B cell (primary cell): Measurements from ENCODE around the gene CHAF1A. TPM values are rescaled to one million over a fixed set of nuclear protein-coding genes. Genes with fewer than 3 reads are reported as not detected.

Source experiments
- ATAC-seq: fragments of 200-7000 bp; cut with Tn5 transposase; one replicate; pipeline ENCODE4 v1.10.0; 2021; ENCODE audit warnings: low read depth, mild to moderate bottlenecking, moderate number of reproducible peaks, moderate library complexity
- CTCF ChIA-PET: fragments of 350-600 bp; sonication (Branson Sonifier 250); formaldehyde crosslinking; loops from one replicate; lab custom pipeline; 2021; ENCODE audit warnings: antibody characterized with exemption, inconsistent platforms; lab: Charles Lee
- POLR2A ChIA-PET: fragments of 350-600 bp; sonication (Branson Sonifier 250); formaldehyde crosslinking; loops from one replicate; lab custom pipeline; 2021; ENCODE audit warnings: antibody characterized with exemption; lab: Charles Lee
- DNase-seq: peaks from one replicate; pipeline ENCODE4 v3.0.0; 2013
- H2AFZ ChIP-seq: 2 replicates; pipeline ENCODE4 v1.6.1; 2012; ENCODE audit warnings: mild to moderate bottlenecking, low read depth, low read length; ENCODE audit not compliant: insufficient read depth, poor library complexity, severe bottlenecking
- H3K27ac ChIP-seq, 2 donors: 1 replicate in 1 of 2; 2 replicates in 1 of 2; pipeline ENCODE4 v1.5.1; 2012 to 2013; ENCODE audit warnings: low read length in 2 of 2, mild to moderate bottlenecking in 2 of 2, moderate library complexity in 1 of 2
- H3K27me3 ChIP-seq, 4 experiments: fragments of 200-600 bp in 1 of 4; sonication (generic) in 1 of 4; replicated peaks in 1 of 4; 1 replicate in 2 of 4; 2 replicates in 2 of 4; pipeline versions ENCODE4 v1.6.1 to v1.7.0; 2013 to 2016; ENCODE audit warnings: low read length in 3 of 4, mild to moderate bottlenecking in 2 of 4, mixed read lengths in 1 of 4, moderate library complexity in 1 of 4; ENCODE audit not compliant: insufficient read depth in 4 of 4, control insufficient read depth in 3 of 4; ENCODE audit errors: control extremely low read depth in 1 of 4
- H3K36me3 ChIP-seq, 2 experiments: replicated peaks in 1 of 2; 1 replicate in 1 of 2; 2 replicates in 1 of 2; pipeline versions ENCODE4 v1.6.1 to v1.7.1; 2013; ENCODE audit warnings: low read length in 1 of 2; ENCODE audit not compliant: insufficient read depth in 2 of 2, control insufficient read depth in 1 of 2; ENCODE audit errors: control extremely low read depth in 1 of 2, extremely low read depth in 1 of 2
- H3K4me1 ChIP-seq, 2 donors: fragments of 200-600 bp in 1 of 2; sonication (generic) in 1 of 2; 1 replicate in 1 of 2; 2 replicates in 1 of 2; pipeline versions ENCODE4 v1.5.1 to v1.6.1; 2013 to 2017; ENCODE audit warnings: low read length in 2 of 2; ENCODE audit not compliant: control insufficient read depth in 2 of 2, insufficient read depth in 2 of 2
- H3K4me2 ChIP-seq: replicated peaks from 2 replicates; pipeline ENCODE3; 2012; ENCODE audit warnings: mild to moderate bottlenecking, low read depth, low read length; ENCODE audit not compliant: poor library complexity, severe bottlenecking
- H3K4me3 ChIP-seq, 5 experiments: fragments of 200-600 bp in 1 of 5; sonication (generic) in 1 of 5; 1 replicate in 3 of 5; 2 replicates in 2 of 5; pipeline versions ENCODE4 v1.5.1 to v1.7.0; 2011 to 2016; ENCODE audit warnings: low read length in 4 of 5, mild to moderate bottlenecking in 4 of 5, low read depth in 2 of 5, control low read depth in 1 of 5, moderate library complexity in 1 of 5; ENCODE audit not compliant: insufficient read depth in 1 of 5; ENCODE audit errors: control extremely low read depth in 1 of 5, extremely low read depth in 1 of 5
- H3K79me2 ChIP-seq: fragments of 200-600 bp; sonication (generic); one replicate; pipeline ENCODE4 v1.6.0; 2016; ENCODE audit warnings: low read length; ENCODE audit not compliant: control insufficient read depth, insufficient read depth
- H3K9ac ChIP-seq: fragments of 200-600 bp; sonication (generic); 2 replicates; pipeline ENCODE4 v1.6.1; 2017; ENCODE audit warnings: mild to moderate bottlenecking, low read length, moderate library complexity
- H3K9me3 ChIP-seq, 3 donors: one replicate each; pipeline versions ENCODE4 v1.6.1 to v1.7.1; 2013; ENCODE audit warnings: low read length in 2 of 3; ENCODE audit not compliant: control insufficient read depth in 2 of 3, insufficient read depth in 1 of 3; ENCODE audit errors: control extremely low read depth in 1 of 3
- H4K20me1 ChIP-seq: 2 replicates; pipeline ENCODE4 v1.6.0; 2012; ENCODE audit warnings: mild to moderate bottlenecking, low read length; ENCODE audit not compliant: insufficient read depth, control insufficient read depth, poor library complexity, severe bottlenecking
- H3K27ac Mint-ChIP-seq: one replicate; pipeline ENCODE4 v1.8.0; 2021; ENCODE audit warnings: mixed read lengths
- H3K27me3 Mint-ChIP-seq: one replicate; pipeline ENCODE4 v1.8.0; 2021; ENCODE audit warnings: mixed read lengths
- H3K4me1 Mint-ChIP-seq: one replicate; pipeline ENCODE4 v1.8.0; 2021; ENCODE audit warnings: mixed read lengths
- H3K4me3 Mint-ChIP-seq: one replicate; pipeline ENCODE4 v1.8.0; 2021; ENCODE audit warnings: mixed read lengths
- H3K9me3 Mint-ChIP-seq: one replicate; pipeline ENCODE4 v1.8.0; 2022; ENCODE audit warnings: mixed read lengths; ENCODE audit not compliant: insufficient read depth
- EZH2 ChIP-seq: IDR thresholded peaks from 2 replicates; pipeline ENCODE4 v1.6.1; 2012; ENCODE audit warnings: borderline replicate concordance, low read depth, mild to moderate bottlenecking, moderate library complexity, low read length; ENCODE audit not compliant: insufficient read depth, poor library complexity, severe bottlenecking
- WGBS: methylation state at CpG from one replicate; pipeline ENCODE4 v1.1.5; 2013; ENCODE audit warnings: missing lambda C conversion rate; ENCODE audit not compliant: insufficient coverage; 5-methylcytosine and 5-hydroxymethylcytosine counted together
- intact Hi-C: fragments of 100-400 bp; cut with micrococcal nuclease; formaldehyde crosslinking; loops from one replicate; pipeline ENCODE4 v1.10.0; 2022
- polyA plus RNA-seq: library from polyadenylated mRNA; depleted of rRNA; stranded (reverse); fragments of >200 nt; gene quantifications from 2 replicates; pipeline ENCODE4 v1.2.3, GENCODE V29; 2012
- total RNA-seq, 2 donors: library from RNA; stranded (reverse); fragments of 120-200 nt in 1 of 2; gene quantifications; 1 replicate in 1 of 2; 2 replicates in 1 of 2; pipeline versions ENCODE4 v1.2.3 to v1.2.4, GENCODE V29; 2013 to 2022
- TF ChIP-seq, protein P1 (sequence below): fragments of 200-600 bp; IDR thresholded peaks from one replicate; pipeline ENCODE4 v1.8.0; 2022; ENCODE audit warnings: antibody characterized with exemption, mild to moderate bottlenecking

CHAF1A gene
- total and polyA plus RNA-seq, 2 donors (not counting 1 experiment from before 2014, with no cell fraction given), result 15.1 to 19.7 TPM

DNA sequence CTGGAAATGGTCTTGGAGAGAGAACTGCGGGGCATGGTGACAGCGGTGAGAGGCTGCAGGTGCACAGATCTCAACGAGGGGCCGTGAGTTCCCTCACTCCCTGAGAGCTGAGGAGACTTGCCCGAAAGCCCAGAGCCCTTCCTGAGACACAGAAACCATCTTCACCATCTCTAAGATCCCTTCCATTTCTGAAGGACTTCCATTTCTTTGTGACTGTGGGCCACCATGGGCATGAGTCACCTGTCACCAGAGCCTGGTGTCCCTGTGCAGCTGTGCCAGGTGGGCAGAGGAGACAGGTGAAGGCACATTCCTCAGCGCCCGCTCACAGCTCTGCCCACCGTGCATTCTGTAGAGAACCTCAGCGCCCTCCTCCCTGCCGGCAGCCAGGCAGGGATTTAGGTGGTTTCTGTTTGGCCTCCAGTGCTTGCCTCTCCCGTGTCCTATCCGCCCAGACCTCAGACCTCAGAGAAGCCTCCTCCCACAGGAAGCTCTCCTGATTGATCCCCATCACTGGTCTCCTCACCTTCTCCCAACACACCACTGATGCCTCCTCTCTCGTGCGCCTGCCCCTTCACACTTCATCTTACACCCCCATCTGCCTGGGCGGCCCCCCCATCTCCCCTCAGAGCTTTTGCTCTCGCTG, 26.3 kb upstream of the CHAF1A start:
- DNase-seq, result peak; percentile 23
- Mint-ChIP-seq H3K9me3 (no peaks in the 10 kb centered on the region), H3K27me3 (no peaks in the 10 kb centered on the region), H3K4me3 (peak overlapping the region; percentile 84), H3K27ac (peak overlapping the region; percentile 87), H3K4me1 (peaks cover 88% of the 10 kb centered on the region)
- ChIA-PET POLR2A (interaction anchor here (0.7 to 2.0 kb wide), 5 partner anchors 10 to 75 kb away, joined by 3 to 6 read pairs (median 3); partner anchors contain the start of genes CHAF1A, MPND and SH3GL1), CTCF (interaction anchor here (0.8 to 4.1 kb wide), 8 partner anchors 9 to 389 kb away, joined by 3 to 29 read pairs (median 5); partner anchors contain the start of genes CHAF1A, MPND and SH3GL1)
- 51% methylated on average over 14 of the region's 16 CpGs for WGBS
- H3K79me2 ChIP-seq, result peaks cover 95% of the 10 kb centered on the region
- H3K36me3 ChIP-seq, result peaks cover 0 to 9% of the 10 kb centered on the region in 2 experiments
- peak overlapping the region; percentile 96 for H3K4me2 ChIP-seq
- peak overlapping the region; percentile 25 to 62 for H3K27ac ChIP-seq
- H3K27me3 ChIP-seq, result no peaks in the 10 kb centered on the region
- peaks cover 68% of the 10 kb centered on the region for H4K20me1 ChIP-seq
- peak overlapping the region in 3 of 5 experiments; percentile 38 to 56 (median 39) for H3K4me3 ChIP-seq
- TF ChIP-seq EZH2, result no peak
- TF ChIP-seq, protein P1, sequence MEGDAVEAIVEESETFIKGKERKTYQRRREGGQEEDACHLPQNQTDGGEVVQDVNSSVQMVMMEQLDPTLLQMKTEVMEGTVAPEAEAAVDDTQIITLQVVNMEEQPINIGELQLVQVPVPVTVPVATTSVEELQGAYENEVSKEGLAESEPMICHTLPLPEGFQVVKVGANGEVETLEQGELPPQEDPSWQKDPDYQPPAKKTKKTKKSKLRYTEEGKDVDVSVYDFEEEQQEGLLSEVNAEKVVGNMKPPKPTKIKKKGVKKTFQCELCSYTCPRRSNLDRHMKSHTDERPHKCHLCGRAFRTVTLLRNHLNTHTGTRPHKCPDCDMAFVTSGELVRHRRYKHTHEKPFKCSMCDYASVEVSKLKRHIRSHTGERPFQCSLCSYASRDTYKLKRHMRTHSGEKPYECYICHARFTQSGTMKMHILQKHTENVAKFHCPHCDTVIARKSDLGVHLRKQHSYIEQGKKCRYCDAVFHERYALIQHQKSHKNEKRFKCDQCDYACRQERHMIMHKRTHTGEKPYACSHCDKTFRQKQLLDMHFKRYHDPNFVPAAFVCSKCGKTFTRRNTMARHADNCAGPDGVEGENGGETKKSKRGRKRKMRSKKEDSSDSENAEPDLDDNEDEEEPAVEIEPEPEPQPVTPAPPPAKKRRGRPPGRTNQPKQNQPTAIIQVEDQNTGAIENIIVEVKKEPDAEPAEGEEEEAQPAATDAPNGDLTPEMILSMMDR, result no peak
- peak overlapping the region; percentile 9 for H2AFZ ChIP-seq
- H3K9me3 ChIP-seq, result peaks cover 0 to 3% (median 0%) of the 10 kb centered on the region in 3 donors
- intact Hi-C loops, result loop anchor here (5.0 kb wide), 1 partner anchor 81 kb away; the partner anchor contains the start of gene UBXN6
- ATAC-seq, result peak; percentile 6
- peak overlapping the region; percentile 47 for H3K9ac ChIP-seq
- H3K4me1 ChIP-seq, result peaks cover 100% of the 10 kb centered on the region in 2 donors

DNA sequence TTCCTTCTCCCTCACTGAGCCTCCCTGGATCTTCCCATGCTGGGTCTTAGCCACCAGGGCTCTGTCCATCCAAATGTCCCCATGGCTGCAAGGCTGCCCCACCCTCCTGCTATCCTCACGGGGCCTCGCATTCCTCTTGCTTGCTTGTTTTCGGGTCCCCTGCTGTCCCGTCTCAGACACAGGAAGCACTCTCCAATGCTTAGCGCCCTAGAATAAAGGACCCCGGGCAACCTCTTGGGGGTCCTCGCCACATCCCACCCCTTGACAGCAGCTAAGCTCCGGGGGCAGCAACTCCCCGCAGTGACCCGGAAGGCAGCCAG, 25.8 kb upstream of the CHAF1A start:
- Histone ChIP-seq H3K27ac (peak overlapping the region; percentile 25 to 62), H2AFZ (no peak overlapping the region), H3K9ac (no peak overlapping the region), H3K4me2 (peak overlapping the region; percentile 96), H3K4me3 (no peak overlapping the region), H3K36me3 (peaks cover 0 to 4% of the 10 kb centered on the region in 2 experiments), H3K27me3 (no peaks in the 10 kb centered on the region), H3K4me1 (peaks cover 97 to 100% of the 10 kb centered on the region in 2 donors), H3K9me3 (peaks cover 0 to 3% (median 0%) of the 10 kb centered on the region in 3 donors), H3K79me2 (peaks cover 95% of the 10 kb centered on the region), H4K20me1 (peaks cover 63% of the 10 kb centered on the region)
- TF ChIP-seq, protein P1, result no peak
- no peak for TF ChIP-seq EZH2
- Mint-ChIP-seq H3K4me3 (peak overlapping the region; percentile 84), H3K27ac (peak overlapping the region; percentile 87), H3K9me3 (no peaks in the 10 kb centered on the region), H3K4me1 (peaks cover 88% of the 10 kb centered on the region), H3K27me3 (no peaks in the 10 kb centered on the region)
- intact Hi-C loops, result loop anchor here (5.0 kb wide), 1 partner anchor 81 kb away; the partner anchor contains the start of gene UBXN6
- POLR2A ChIA-PET, result interaction anchor here (1.8 to 2.0 kb wide), 2 partner anchors 24 to 26 kb away, joined by 4 to 6 read pairs; partner anchors contain the start of genes CHAF1A and SH3GL1
- ATAC-seq (no peak), DNase-seq (no peak)
- CTCF ChIA-PET, result interaction anchor here (1.2 to 4.1 kb wide), 3 partner anchors 23 to 25 kb away, joined by 5 to 29 read pairs (median 5); partner anchors contain the start of genes CHAF1A and SH3GL1
- WGBS, result 83% methylated on average over 9 of the region's 10 CpGs
